D721Med (cell line): ENCODE measurements around the gene SEC62.
"Not testable (repeated sequence)": the region's sequence is repeated elsewhere in the genome, so short reads cannot be mapped to it uniquely, and the experiment has no call there.

Experiments
- DNase-seq: peaks from one replicate; pipeline ENCODE4 v3.0.0; 2011; ENCODE audit warnings: low spot score; ENCODE audit not compliant: insufficient read length
- FAIRE-seq: peaks from 2 replicates; lab custom pipeline; 2011; peaks lifted over from hg19 to GRCh38; lab: Jason Lieb, UNC
- CTCF ChIP-seq: IDR thresholded peaks from 2 replicates; pipeline ENCODE4 v1.5.1; 2012; ENCODE audit warnings: mild to moderate bottlenecking, control low read depth; ENCODE audit not compliant: insufficient read depth; ENCODE audit errors: missing control alignments

The SEC62 gene

GRCh38 chr3:170002231-170002630, 35.6 kb downstream of the SEC62 start:
- FAIRE-seq (no peak), DNase-seq (no peak)
- no peak for TF ChIP-seq CTCF

- DNase-seq (no peak), FAIRE-seq (no peak)
- TF ChIP-seq CTCF = no peak
These were observed 36.3 kb downstream of the SEC62 start for GRCh38 chr3:170002879-170003278.

DNA sequence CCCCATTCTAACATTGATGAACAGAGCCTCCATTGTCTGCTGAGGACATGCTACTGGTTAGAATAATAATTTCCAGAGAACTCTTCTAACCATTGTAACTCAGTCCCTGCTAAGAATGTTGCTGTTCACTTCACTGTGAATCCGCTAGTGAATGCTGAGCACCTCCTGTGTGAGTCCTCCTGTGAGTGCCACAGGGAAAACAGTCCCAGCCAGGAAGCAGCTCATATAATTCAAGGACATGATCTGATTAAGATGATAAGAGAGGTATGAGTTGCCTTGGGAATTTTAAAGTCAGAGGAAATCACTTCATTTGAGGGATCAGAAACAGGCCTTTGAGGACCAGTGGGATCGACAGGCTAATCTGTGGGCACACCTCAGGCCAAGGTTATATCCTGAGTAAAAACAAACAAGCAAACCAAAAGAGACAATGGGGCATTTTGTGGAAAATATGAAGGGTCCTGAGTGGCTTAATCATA, 37.3 kb downstream of the SEC62 start:
- no peak for TF ChIP-seq CTCF
- FAIRE-seq = no peak
- no peak for DNase-seq

- no peak for TF ChIP-seq CTCF
- FAIRE-seq = no peak
- no peak for DNase-seq
These were observed 40.5 kb downstream of the SEC62 start for GRCh38 chr3:170007031-170007663.

DNA sequence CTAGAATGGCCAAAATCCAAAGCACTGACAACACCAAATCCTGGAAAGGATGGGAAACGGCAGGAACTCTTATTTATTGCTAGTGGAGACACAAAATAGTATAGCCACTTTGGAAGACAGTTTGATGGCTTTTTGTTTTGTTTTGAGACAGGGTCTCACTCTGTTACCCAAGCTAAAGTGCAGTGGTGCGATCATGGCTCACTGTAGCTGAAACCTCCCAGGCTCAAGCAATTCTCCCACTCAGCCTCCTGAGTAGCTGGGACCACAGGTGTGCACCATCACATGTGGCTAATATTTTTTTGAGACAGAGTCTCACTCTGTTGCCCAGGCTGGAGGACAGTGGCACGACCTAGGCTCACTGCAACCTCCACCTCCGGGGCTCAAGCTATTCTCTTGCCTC, 43.9 kb downstream of the SEC62 start:
- no peak for FAIRE-seq
- TF ChIP-seq CTCF = no peak
- no peak for DNase-seq

DNA sequence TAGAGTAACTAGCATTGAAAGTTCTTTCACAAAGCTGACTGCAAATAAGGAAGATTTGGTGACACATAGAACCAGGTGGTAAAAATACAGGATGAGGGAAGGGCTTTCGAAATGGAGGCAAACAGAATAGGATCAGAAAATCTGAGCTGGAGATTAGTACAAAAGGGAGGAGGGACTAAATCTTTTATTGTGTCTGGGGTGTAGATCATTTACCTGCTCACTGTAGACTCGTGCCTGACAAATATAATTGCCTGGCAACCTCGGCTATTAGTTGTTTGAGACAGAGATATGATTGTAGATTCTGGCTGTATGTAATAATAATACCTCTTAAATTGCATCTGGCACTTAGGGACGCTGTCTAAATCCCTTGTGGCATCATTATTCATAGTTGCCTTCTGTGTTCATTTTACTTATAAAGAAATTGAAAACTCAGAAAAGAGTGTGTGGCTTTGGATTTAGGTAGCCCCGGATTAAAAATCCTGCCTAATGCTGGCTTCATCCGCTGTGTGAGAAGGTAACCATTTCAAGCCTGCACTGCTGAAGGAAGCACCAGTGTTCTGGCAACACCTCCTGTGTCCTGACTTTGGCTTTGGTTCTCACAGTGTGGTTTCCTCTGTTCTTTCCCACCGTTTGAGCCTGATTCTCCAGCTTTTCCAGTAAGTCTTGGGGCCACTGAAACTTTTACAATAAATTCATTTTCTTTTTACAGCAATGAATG, 46.2 kb downstream of the SEC62 start:
- DNase-seq (no peak), FAIRE-seq (peak; percentile 83)
- no peak for TF ChIP-seq CTCF

GRCh38 chr3:170016057-170016456, 49.5 kb downstream of the SEC62 start:
- TF ChIP-seq CTCF = no peak
- no peak for DNase-seq
- FAIRE-seq = no peak

- not testable (repeated sequence) for DNase-seq, FAIRE-seq
These were observed 52.7 kb downstream of the SEC62 start for GRCh38 chr3:170019306-170019705.
